Activated CD4-positive, alpha-beta T cell treated with anti-CD3 and anti-CD28 coated beads for 36 hours (primary cell): ENCODE measurements around the gene CCDC6. TPM values are rescaled to one million over a fixed set of nuclear protein-coding genes. Genes with fewer than 3 reads are reported as not detected.
"Not testable (repeated sequence)": the region's sequence is repeated elsewhere in the genome, so short reads cannot be mapped to it uniquely, and the experiment has no call there.

ENCODE experiments used
- ATAC-seq: fragments of 200-7000 bp; cut with Tn5 transposase; one replicate; pipeline ENCODE4 v1.10.0; 2021; ENCODE audit warnings: mild to moderate bottlenecking, moderate library complexity
- CTCF ChIA-PET: fragments of 350-600 bp; sonication (Branson Sonifier 250); formaldehyde crosslinking; loops from one replicate; lab custom pipeline; 2021; ENCODE audit warnings: antibody characterized with exemption; lab: Charles Lee
- POLR2A ChIA-PET: fragments of 350-600 bp; sonication (Branson Sonifier 250); formaldehyde crosslinking; loops from one replicate; lab custom pipeline; 2021; ENCODE audit warnings: antibody characterized with exemption, inconsistent platforms; lab: Charles Lee
- DNase-seq: peaks from one replicate; pipeline ENCODE4 v3.0.0-alpha.2; 2020
- H3K27ac Mint-ChIP-seq: one replicate; pipeline ENCODE4 v1.8.0; 2021; ENCODE audit warnings: mixed read lengths
- H3K27me3 Mint-ChIP-seq: one replicate; pipeline ENCODE4 v1.8.0; 2021; ENCODE audit warnings: mixed read lengths
- H3K36me3 Mint-ChIP-seq: one replicate; pipeline ENCODE4 v1.8.0; 2021; ENCODE audit warnings: low read depth, mixed read lengths
- H3K4me1 Mint-ChIP-seq: one replicate; pipeline ENCODE4 v1.8.0; 2021; ENCODE audit warnings: mixed read lengths
- H3K4me3 Mint-ChIP-seq: one replicate; pipeline ENCODE4 v1.8.0; 2021; ENCODE audit warnings: mild to moderate bottlenecking, moderate library complexity, mixed read lengths
- H3K9me3 Mint-ChIP-seq: one replicate; pipeline ENCODE4 v1.8.0; 2021; ENCODE audit warnings: low read depth, mixed read lengths
- intact Hi-C, 2 experiments: fragments of 100-400 bp; cut with DNase I in 1 of 2; cut with micrococcal nuclease in 1 of 2; formaldehyde crosslinking; loops; one replicate each; pipeline versions ENCODE4 v1.14.2 to v1.15.1; 2022 to 2024; cut with DNase I, micrococcal nuclease
- total RNA-seq, 2 experiments: library from RNA; stranded (reverse); gene quantifications; one replicate each; pipeline ENCODE4 v1.2.3, GENCODE V29; 2021

The CCDC6 gene
- total RNA-seq, 2 experiments from 2014 or later, result 49.7 to 53.0 TPM

DNA sequence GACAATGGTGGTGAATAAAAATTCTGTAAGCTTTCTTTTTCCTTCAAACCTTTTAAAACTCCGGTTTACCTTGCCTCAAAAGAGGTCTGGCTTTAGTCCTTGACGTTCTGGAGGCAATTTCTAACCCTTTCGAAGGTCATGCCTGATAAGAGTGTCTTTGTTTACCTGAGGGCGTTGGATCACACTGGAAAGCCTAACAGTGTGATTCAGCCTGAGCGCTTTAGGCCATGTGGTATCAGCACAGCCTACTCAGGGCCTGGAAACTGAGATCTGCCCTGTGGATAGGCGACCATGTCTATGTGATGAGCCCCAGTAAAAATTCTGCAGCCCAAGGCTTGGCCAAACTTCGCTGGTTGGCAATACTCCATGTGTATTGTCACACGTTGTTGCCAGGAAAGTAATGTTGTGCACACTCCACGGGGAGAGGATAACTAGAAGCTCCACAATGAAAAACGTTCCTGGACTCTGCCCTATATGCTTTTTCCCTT, 10.7 kb downstream of the CCDC6 start:
- Mint-ChIP-seq H3K27me3 (no peaks in the 10 kb centered on the region), H3K27ac (no peak overlapping the region), H3K4me3 (no peak overlapping the region), H3K36me3 (peaks cover 13% of the 10 kb centered on the region), H3K9me3 (no peaks in the 10 kb centered on the region), H3K4me1 (peaks cover 69% of the 10 kb centered on the region)
- ATAC-seq, result no peak
- ChIA-PET POLR2A (interaction anchor here (1.2 kb wide), 1 partner anchor 9 kb away, joined by 4 read pairs; no protein-coding TSS in a partner anchor), CTCF (interaction anchor here (1.1 to 1.2 kb wide), 2 partner anchors 9 to 50 kb away, joined by 3 to 4 read pairs; no protein-coding TSS in a partner anchor)
- no peak for DNase-seq
- intact Hi-C loops, result loop anchor here in 1 of 2 experiments (1.0 kb wide), 1 partner anchor 8 kb away; no protein-coding TSS in a partner anchor

DNA sequence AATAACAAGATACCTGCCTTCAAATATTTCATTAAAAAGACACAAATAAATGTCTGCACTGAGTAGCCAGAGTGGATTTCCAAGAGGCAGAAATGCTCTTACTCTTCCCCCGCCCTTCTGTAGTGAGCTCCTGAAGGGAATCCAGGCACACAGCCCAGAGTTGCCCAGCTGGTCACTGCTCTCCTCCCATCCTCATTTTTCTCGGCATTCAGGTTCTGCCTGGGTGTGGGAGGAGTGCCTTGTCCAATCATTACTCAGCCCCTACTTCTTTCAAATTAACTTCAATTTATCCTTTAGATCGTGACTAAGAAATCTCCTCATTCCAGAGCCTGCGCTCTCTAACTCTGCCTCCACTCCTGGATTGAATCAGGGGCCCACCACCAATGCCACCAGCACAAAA, 12.2 kb downstream of the CCDC6 start:
- ATAC-seq, result no peak
- peak overlapping the region; percentile 48 for H3K27ac Mint-ChIP-seq
- DNase-seq, result no peak
- no peaks in the 10 kb centered on the region for H3K9me3 Mint-ChIP-seq
- H3K36me3 Mint-ChIP-seq, result peaks cover 15% of the 10 kb centered on the region
- H3K4me1 Mint-ChIP-seq, result peaks cover 65% of the 10 kb centered on the region
- ChIA-PET POLR2A (no interaction called here), CTCF (no interaction called here)
- H3K4me3 Mint-ChIP-seq, result no peak overlapping the region
- intact Hi-C loops, result no loop called here
- H3K27me3 Mint-ChIP-seq, result no peaks in the 10 kb centered on the region

DNA sequence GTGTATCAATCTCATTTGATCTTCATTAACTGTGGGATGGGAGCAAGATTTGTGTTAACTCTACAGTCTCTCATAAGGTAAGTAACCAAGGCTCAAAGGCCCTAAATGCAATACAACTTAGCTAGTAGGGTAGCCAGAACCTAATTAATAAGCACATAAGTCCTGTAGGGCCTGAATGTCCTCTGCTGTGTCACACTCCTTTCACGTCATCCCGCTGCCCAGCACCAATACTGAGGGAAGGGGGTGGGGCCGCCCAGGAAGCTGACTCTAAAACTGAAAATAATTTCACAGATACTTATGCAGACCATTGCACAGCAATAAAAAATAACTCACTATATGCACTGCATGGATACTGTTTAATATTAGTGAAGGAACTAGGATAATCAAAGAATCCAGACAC, 13.7 kb downstream of the CCDC6 start:
- H3K36me3 Mint-ChIP-seq, result peaks cover 19% of the 10 kb centered on the region
- H3K4me3 Mint-ChIP-seq, result no peak overlapping the region
- intact Hi-C loops, result no loop called here
- H3K4me1 Mint-ChIP-seq, result peaks cover 64% of the 10 kb centered on the region
- no peaks in the 10 kb centered on the region for H3K9me3 Mint-ChIP-seq
- H3K27me3 Mint-ChIP-seq, result no peaks in the 10 kb centered on the region
- ATAC-seq, result no peak
- POLR2A ChIA-PET, result no interaction called here
- CTCF ChIA-PET, result interaction anchor here (1.6 kb wide), 1 partner anchor 9 kb away, joined by 7 read pairs; no protein-coding TSS in a partner anchor
- H3K27ac Mint-ChIP-seq, result no peak overlapping the region
- DNase-seq, result no peak

DNA sequence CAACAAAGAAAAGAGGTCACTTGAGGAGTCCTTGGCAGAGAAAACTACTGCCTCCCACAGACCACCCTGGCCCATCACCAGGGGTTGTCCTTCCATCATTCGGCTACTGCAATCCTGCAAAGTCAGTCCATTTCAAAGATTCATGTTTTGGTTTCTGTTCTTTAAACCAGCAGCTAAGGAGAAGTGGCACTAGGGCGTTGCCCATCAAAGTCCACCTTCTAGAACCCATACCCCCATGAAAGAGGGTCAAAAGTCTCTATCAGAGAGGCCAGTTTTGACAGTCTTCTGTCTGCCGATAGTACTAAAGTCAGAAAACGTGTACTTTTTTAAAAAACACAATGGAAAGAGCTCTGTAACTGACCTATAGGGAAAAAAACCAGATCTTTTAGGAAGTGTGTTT, 14.4 kb downstream of the CCDC6 start:
- no peak overlapping the region for H3K4me3 Mint-ChIP-seq
- no peak for ATAC-seq
- CTCF ChIA-PET, result interaction anchor here (1.6 kb wide), 1 partner anchor 10 kb away, joined by 7 read pairs; no protein-coding TSS in a partner anchor
- no peaks in the 10 kb centered on the region for H3K9me3 Mint-ChIP-seq
- POLR2A ChIA-PET, result no interaction called here
- H3K27me3 Mint-ChIP-seq, result no peaks in the 10 kb centered on the region
- H3K27ac Mint-ChIP-seq, result no peak overlapping the region
- peaks cover 22% of the 10 kb centered on the region for H3K36me3 Mint-ChIP-seq
- no peak for DNase-seq
- intact Hi-C loops, result no loop called here
- H3K4me1 Mint-ChIP-seq, result peaks cover 67% of the 10 kb centered on the region

DNA sequence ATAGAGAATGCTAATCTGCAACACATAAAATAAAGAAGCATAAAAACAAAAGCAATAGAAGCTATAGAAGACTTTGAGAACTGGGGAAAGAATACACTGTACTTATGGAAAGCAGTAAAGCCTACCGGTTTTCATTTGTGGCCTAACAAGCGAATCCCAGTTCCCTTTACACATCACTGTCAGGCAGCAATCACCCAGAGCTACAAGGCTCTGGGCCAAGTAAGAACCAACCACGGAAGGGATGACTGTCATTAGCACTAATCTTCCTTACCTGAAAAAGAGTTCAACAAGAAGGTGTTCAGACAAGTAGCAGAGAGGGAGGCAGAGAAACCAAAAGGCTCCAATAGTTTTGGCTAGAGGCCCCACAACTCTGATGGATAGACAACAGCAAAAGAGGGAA, 15.0 kb downstream of the CCDC6 start:
- intact Hi-C loops, result no loop called here
- CTCF ChIA-PET, result interaction anchor here (1.6 kb wide), 1 partner anchor 10 kb away, joined by 7 read pairs; no protein-coding TSS in a partner anchor

DNA sequence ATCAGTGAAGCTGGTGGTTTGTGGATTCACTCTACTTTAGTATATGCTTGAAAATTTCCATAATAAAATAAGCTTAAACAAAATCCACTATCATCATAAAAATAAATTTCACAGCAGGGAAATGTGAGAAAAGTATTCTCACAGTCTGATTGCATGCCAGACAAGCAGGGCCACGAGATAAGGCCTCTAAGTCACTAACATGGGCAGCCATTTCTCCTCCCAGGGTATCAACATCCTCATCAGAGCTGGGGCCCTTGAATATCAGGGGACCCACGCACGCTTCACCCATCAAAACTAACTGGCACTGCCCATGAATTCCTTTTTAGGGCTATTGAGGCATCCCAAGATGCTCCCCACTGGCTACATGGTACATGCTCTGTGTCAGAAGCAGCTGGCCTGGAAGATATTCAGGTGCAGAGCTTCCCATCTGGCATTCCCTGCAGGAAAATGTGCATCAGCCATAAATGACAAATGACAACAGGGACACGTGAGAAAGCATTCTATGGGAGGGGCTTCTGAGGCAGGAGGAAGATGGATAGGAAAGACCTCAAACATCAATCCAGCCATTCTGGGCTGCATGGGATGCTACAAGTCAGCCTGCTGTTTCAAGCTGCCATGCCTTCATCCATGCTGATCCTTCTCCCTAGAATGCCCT, 17.4 kb downstream of the CCDC6 start:
- DNase-seq (no peak), ATAC-seq (no peak)
- CTCF ChIA-PET, result interaction anchor here (1.0 kb wide), 1 partner anchor 11 kb away, joined by 4 read pairs; no protein-coding TSS in a partner anchor
- Mint-ChIP-seq H3K4me3 (no peak overlapping the region), H3K9me3 (no peaks in the 10 kb centered on the region), H3K36me3 (peaks cover 22% of the 10 kb centered on the region), H3K4me1 (peaks cover 86% of the 10 kb centered on the region), H3K27ac (no peak overlapping the region), H3K27me3 (no peaks in the 10 kb centered on the region)
- intact Hi-C loops, result no loop called here
- POLR2A ChIA-PET, result interaction anchor here (1.7 kb wide), 1 partner anchor 13 kb away, joined by 4 read pairs; no protein-coding TSS in a partner anchor

More for the DNA sequence above, 15.0 kb downstream of the CCDC6 start:
- Mint-ChIP-seq H3K4me3 (no peak overlapping the region), H3K4me1 (peaks cover 73% of the 10 kb centered on the region), H3K36me3 (peaks cover 22% of the 10 kb centered on the region), H3K9me3 (no peaks in the 10 kb centered on the region), H3K27me3 (no peaks in the 10 kb centered on the region), H3K27ac (peak overlapping the region; percentile 23)
- ATAC-seq, result no peak
- POLR2A ChIA-PET, result no interaction called here
- DNase-seq, result no peak

DNA sequence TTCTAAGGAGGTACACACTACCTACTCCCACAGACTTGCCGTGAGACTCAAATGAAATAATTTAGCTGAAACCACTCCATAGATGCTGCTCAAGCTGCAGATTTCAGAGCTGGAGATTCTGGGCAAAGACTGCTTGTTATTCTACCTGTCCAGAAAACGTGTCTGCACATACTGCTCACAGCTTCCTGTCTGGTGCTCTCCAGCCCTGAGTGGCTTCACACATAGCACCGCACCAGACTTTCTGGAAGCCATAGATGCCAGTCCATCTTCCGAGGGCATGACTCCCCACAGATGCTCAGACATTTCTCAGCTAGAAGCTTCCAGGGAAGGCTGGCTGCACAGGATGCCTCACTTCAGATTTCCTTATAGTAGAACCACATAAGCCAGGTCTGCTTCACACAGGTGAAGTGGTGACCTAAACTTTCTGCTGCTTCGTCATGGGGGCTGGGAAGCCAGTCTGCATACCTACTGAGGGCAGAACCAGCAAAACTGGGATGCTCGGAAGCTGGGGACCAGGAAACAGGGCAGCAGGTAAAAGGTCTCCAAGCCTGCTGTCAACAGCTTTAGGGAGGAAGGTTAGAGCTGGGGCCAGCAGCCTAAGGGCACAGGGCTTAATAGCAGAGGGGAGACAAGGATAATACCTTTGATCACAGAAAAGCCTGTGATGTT, 18.2 kb downstream of the CCDC6 start:
- ATAC-seq (no peak), DNase-seq (no peak)
- Mint-ChIP-seq H3K4me1 (peaks cover 86% of the 10 kb centered on the region), H3K36me3 (peaks cover 22% of the 10 kb centered on the region), H3K27me3 (no peaks in the 10 kb centered on the region), H3K9me3 (no peaks in the 10 kb centered on the region), H3K27ac (peak overlapping the region; percentile 28), H3K4me3 (no peak overlapping the region)
- CTCF ChIA-PET, result no interaction called here
- POLR2A ChIA-PET, result interaction anchor here (0.6 to 1.7 kb wide), 3 partner anchors 14 to 18 kb away, joined by 3 to 8 read pairs (median 4); partner anchors contain the start of gene CCDC6
- intact Hi-C loops, result no loop called here

DNA sequence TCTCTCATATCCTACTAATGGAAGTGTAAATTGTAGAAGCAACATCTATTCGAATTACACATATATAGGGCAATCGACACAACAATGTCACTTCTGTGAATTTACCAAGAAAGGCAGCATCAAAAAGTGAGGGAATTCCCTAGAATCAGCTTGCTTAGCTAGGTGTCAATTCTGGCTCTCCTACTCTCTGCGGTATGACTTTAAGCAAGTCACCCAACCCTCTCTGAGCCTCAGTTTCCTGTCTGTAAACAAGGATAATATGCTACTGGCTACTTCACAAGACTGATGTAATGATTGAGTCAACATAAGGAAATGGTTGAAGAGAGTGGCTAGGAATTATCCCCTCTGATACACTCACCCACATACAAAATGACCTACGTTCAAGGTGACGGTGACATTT, 19.4 kb downstream of the CCDC6 start:
- H3K27me3 Mint-ChIP-seq, result no peaks in the 10 kb centered on the region
- H3K4me1 Mint-ChIP-seq, result peaks cover 81% of the 10 kb centered on the region
- CTCF ChIA-PET, result no interaction called here
- H3K27ac Mint-ChIP-seq, result peak overlapping the region; percentile 72
- ATAC-seq (peak; percentile 82), DNase-seq (no peak)
- POLR2A ChIA-PET, result interaction anchor here (1.5 to 1.7 kb wide), 2 partner anchors 15 to 19 kb away, joined by 4 to 8 read pairs; partner anchors contain the start of gene CCDC6
- intact Hi-C loops, result no loop called here
- H3K36me3 Mint-ChIP-seq, result peaks cover 22% of the 10 kb centered on the region
- no peak overlapping the region for H3K4me3 Mint-ChIP-seq
- no peaks in the 10 kb centered on the region for H3K9me3 Mint-ChIP-seq

DNA sequence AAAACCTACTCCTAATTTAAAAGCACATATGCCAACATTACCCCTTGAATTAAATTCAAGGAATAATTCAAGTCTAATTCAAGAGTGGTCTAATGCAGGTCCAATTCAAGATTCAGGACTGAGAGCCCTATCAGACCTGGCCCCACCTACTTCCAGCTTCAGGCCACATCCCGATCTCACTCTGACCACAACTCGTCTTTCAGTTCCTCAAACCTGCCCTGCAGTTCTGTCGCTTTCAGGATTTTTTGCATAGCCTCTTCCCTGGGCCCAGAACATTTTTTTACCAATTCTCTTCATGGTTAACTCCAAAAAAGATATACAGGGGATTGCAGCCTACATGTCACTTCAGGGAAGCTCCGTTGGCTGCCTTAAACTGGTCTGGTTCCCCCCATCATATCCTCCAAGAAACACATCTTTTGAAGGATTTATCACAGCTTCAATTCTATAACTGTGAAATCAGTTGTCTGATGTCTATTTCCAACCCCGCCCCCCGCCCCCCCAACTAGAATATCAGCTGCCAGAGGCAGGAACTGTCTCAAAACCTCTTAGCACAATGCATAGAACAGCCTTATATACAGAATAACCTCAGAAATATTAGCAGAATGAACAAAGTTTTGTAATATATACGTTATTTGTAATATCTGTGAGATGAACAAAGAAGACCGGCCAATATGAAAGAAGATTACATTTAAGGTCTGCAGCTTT, 20.8 kb downstream of the CCDC6 start:
- ChIA-PET CTCF (interaction anchor here (0.9 kb wide), 1 partner anchor 19 kb away, joined by 5 read pairs; no protein-coding TSS in a partner anchor), POLR2A (no interaction called here)
- DNase-seq, result peak; percentile 26
- Mint-ChIP-seq H3K4me3 (no peak overlapping the region), H3K9me3 (no peaks in the 10 kb centered on the region), H3K27ac (peak overlapping the region; percentile 48), H3K36me3 (peaks cover 16% of the 10 kb centered on the region), H3K27me3 (no peaks in the 10 kb centered on the region), H3K4me1 (peaks cover 82% of the 10 kb centered on the region)
- intact Hi-C loops, result no loop called here
- no peak for ATAC-seq

DNA sequence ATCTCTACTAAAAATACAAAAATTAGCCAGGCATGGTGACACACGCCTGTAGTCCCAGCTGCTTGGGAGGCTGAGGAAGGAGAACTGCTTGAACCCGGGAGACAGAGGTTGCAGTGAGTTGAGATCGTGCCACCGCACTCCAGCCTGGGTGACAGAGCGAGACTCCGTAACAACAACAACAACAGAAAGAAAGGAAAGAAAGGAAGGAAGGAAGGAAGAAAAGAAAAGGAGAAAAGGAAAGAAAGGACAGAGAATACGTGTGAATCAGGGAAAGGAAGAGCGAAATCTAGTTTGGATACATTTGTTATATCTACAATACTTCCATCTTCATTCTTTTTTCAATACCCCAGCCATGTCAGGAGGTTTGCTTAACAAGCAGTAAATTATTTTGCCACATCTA, 21.5 kb downstream of the CCDC6 start:
- CTCF ChIA-PET, intact Hi-C loops, DNase-seq, H3K27me3 Mint-ChIP-seq, H3K9me3 Mint-ChIP-seq, ATAC-seq, H3K4me3 Mint-ChIP-seq, POLR2A ChIA-PET: not testable (repeated sequence)
- Mint-ChIP-seq H3K36me3 (peaks cover 11% of the 10 kb centered on the region), H3K27ac (peak overlapping the region; percentile 2), H3K4me1 (peaks cover 84% of the 10 kb centered on the region)

DNA sequence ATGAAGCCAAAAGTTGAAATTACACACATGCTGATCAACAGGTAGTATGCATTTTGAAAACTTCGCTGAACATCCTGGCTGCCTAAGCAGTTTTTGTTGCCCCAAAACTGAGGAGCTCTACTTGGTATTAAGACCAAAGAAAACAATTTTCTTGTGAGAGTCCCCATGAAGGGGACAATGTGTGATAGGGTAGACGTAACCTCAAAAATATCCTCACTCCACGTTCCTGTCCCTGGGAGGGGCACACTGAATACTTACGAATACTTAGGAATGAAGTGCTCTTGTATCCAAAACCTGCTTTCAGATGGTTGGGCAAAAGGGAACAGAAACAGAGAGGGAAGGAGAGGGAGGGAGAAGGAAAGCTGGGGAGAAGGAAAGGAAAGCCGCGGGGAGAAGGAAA, 24.7 kb downstream of the CCDC6 start:
- no peak overlapping the region for H3K4me3 Mint-ChIP-seq
- intact Hi-C loops, result loop anchor here (1.0 to 2.0 kb wide), 5 partner anchors 17 to 172 kb away; partner anchors contain the start of gene SLC16A9 (in 1 of the 2)
- ATAC-seq, result peak; percentile 8
- no peaks in the 10 kb centered on the region for H3K27me3 Mint-ChIP-seq
- peaks cover 87% of the 10 kb centered on the region for H3K4me1 Mint-ChIP-seq
- H3K27ac Mint-ChIP-seq, result peak overlapping the region; percentile 85
- peak; percentile 16 for DNase-seq
- H3K9me3 Mint-ChIP-seq, result no peaks in the 10 kb centered on the region
- ChIA-PET CTCF (interaction anchor here (0.7 to 1.4 kb wide), 4 partner anchors 17 to 51 kb away, joined by 3 to 6 read pairs (median 4); partner anchors contain the start of gene CCDC6), POLR2A (interaction anchor here (0.6 to 1.3 kb wide), 3 partner anchors 9 to 26 kb away, joined by 3 to 4 read pairs (median 4); no protein-coding TSS in a partner anchor)
- peaks cover 14% of the 10 kb centered on the region for H3K36me3 Mint-ChIP-seq
